ENCODE data around the gene SERINC4.
"Not testable (repeated sequence)": the region's sequence is repeated elsewhere in the genome, so short reads cannot be mapped to it uniquely, and the experiment has no call there.

Gene SERINC4

DNA sequence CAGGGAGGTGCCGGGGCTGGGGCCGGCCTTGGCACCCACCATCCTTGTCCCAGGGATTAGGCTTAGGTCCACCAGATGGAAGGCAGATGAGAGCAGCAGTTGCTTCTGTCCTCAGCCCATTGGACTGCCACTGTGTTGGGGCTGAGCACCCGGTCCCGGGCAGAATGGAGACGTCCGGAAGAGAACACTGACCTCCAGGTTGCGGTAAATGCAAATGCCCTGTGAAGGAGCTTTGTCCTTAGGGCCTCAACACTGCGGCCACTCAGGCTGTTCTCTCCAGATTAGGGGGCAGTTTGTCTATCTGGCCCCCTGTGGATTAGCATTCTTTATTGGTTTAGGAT is at the start of gene SERINC4:
Gene SERINC4 (minus strand): TSS at position 276 of the 341 bp plus-strand sequence. CDS start 234 bp downstream, at position 42.
- DNase-seq = no peak

DNA sequence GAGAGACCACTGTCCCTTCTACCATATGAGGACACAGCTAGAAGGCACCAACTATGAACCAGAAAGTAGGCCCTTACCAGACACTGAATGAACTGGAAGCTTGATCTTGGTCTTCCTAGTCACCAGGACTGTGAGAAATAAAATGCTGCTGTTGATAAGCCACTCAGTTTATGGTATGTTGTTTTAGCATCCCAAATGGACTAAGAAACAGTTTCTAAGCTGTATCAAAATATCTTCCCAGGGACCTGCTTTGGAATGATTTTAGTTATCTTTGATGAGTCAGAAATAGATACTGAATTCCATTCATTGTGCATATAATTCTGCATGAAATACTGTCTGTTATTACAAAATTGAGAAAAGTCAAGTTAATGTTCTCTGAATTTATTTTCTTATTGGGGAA is 45.4 kb upstream of the SERINC4 start:
- no peak for DNase-seq

DNA sequence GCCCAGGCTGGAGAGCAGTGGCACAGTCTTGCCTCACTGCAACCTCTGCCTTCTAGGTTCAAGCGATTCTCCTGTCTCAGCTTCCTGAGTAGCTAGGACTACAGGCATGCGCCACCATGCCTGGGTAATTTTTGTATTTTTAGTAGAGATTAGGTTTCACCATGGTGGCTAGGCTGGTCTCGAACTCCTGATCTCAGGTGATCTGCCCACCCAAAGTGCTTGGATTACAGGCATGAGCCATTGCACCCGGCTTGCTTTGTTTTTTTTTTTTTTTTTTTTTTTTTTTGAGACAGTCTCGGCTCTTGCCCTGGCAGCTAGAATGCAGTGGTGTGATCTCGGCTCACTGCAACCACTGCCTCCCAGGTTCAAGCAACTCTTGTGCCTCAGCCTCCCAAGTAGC is 32.5 kb upstream of the SERINC4 start:
- DNase-seq = not testable (repeated sequence)

DNA sequence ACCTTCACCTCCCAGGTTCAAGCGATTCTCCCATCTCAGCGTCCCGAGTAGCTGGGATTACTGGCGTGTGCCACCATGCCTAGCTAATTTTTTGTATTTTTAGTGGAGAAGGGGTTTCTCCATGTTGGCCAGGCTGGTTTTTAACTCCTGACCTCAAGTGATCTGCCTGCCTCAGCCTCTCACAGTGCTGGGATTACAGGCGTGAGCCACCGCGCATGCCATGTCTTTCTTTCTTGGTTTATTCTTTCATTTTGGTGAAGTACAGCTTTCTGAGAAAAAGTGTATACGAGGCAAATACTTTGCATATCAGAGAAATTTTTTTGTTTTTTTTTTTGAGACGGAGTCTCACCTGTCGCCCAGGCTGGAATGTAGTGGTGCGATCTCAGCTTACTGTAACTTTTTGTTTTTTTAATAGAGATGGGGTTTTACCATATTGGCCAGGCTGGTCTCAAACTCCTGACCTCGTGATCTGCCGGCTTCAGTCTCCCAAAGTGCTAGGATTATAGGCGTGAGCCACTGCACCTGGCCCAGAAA is 31.6 kb upstream of the SERINC4 start:
- not testable (repeated sequence) for DNase-seq

DNA sequence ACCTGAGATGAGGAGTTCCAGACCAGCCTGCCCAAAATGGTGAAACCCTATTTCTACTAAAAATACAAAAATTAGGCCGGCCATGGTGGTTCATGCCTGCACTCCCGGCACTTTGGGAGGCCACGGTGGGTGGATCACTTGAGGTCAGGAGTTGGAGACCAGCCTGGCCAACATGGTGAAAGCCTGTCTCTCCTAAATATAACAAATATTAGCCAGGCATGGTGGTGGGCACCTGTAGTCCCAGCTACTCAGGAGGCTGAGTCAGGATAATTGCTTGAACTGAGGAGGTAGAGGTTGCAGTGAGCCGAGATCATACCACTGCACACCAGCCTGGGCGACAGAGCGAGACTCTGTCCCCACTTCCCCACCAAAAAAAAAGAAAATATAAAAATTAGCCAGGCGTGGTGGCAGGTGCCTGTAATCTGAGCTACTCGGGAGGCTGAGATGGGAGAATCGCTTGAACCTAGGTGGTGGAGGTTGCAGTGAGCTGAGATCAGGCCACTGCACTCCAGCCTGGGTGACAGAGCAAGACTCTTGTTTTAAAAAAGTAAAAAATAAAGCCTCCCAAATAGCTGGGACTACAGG is 30.8 kb upstream of the SERINC4 start:
- not testable (repeated sequence) for DNase-seq

DNA sequence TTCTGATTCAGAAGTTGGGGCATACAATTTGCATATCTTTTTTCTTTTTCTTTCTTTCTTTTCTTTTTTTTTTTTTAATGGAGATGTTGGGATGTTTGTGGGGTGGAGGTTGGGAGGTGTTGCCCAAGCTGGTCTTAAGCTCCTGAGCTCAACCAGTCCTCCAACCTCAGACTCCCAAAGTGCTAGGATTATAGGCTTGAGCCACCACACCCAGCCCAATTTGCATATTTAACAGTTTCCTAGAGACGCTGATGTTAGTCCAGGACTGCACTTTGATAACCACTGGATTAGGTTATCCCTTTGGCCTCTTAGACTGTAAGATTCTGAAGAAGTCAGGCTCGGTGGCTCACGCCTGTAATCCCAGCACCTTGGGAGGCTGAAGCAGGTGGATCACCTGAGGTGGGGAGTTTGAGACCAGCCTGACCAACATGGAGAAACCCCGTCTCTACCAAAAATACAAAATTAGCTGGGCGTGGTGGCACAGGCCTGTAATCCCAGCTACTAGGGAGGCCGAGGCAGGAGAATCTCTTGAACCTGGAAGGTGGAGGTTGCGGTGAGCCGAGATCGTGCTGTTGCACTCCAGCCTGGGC is 30.0 kb upstream of the SERINC4 start:
- DNase-seq = not testable (repeated sequence)

DNA sequence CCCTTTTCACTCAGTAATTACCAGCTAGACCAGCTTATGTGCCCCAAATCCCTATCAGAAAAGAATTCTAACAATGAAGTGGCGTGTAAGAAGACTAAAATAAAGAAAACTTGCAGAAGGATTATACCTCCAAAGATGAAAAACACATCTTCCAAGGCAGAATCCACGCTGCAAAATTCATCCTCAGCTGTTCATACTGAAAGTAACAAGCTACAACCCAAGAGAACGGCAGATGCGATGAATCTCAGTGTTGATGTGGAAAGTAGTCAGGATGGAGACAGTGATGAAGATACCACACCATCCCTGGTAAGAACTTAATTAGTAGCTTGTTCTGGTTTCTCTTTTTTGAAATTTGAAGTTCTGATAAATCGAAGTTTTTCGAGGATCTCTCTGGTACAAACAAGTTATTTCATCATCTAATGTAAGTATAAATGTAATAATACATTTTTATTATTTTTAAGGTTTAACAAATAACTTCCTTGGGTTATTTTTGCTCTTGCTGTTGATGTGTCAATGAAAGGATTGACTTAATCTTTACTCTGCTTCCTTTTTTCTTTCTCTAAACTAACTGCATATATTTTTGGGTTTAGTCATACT is 28.1 kb upstream of the SERINC4 start:
- DNase-seq = peak; percentile 20 to 35

DNA sequence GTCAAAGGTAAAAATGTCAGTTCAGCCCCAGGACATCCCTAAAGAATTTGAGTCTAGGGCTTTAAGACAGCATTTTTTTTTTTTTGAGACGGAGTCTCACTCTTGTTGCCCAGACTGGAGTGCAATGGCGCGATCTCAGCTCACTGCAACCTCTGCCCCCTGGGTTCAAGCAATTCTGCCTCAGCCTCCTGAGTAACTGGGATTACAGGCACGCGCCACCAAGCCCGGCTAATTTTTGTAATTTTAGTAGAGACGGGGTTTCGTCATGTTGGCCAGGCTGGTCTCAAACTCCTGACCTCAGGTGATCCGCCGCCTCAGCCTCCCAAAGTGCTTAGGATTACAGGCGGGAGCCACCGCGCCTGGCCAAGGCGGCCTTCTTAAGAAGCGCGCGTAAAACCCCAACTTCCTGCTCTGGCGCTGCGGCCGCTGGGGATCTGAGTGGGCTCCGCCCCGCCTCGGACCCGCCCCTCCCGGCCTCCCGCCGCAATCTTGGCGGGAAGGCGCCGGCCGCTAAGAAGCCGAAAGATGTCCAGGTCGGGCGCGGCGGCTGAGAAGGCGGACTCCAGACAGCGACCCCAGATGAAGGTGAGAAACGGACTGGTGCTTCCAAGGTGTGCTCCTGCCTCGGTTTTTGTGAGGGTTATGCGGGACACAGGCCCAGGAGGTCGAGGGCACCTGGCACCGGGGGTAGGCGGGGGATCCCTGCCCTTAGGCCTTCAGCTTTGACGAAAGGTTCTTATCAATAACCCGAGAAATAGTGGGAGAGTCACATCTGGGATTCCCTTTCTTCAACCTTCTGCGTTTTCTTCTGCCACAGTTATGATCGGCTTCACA is 26.7 kb upstream of the SERINC4 start, which contains the start of gene WDR76:
Gene WDR76 (plus strand): TSS at position 495 of the 834 bp plus-strand sequence. CDS start 31 bp downstream, at position 526.
- peak; percentile 77 to 88 for DNase-seq

DNA sequence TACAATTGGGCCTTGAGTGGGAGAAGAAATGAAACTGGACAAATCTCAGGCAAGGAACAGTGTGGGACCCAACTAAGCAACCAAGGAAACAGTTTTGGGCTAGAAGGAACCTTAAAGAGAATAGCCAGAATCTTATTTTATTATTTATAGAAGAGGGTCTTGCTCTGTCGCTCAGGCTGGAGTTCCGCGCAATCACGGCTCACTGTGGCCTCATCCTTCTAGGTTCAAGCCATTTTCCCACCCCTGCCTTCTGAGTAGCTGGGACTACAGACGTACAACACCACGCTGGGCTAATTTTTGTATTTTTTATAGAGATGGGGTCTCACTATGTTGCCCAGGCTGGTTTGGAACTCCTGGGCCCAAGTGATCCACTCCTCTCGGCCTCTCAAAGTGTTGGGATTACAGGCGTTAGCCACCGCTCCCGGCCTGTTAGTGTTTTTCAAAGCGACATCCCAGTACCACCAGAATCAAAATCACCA is 26.0 kb upstream of the SERINC4 start:
- no peak for DNase-seq

DNA sequence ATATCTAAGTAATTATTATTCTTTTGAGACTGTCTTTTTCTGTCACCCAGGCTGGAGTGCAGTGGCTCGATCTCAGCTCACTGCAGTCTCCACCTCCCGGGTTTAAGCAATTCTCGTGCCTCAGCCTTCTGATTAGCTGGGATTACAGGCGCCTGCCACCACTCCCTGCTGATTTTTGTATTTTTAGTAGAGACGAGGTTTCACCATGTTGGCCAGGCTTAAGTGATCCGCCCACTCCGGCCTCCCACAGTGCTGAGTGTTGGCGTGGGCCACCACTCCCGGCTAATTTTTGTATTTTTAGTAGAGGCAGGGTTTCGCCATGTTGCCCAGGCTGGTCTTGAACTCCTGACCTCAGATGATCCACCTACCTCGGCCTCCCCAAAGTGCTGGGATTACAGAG is 25.3 kb upstream of the SERINC4 start:
- DNase-seq = not testable (repeated sequence)

DNA sequence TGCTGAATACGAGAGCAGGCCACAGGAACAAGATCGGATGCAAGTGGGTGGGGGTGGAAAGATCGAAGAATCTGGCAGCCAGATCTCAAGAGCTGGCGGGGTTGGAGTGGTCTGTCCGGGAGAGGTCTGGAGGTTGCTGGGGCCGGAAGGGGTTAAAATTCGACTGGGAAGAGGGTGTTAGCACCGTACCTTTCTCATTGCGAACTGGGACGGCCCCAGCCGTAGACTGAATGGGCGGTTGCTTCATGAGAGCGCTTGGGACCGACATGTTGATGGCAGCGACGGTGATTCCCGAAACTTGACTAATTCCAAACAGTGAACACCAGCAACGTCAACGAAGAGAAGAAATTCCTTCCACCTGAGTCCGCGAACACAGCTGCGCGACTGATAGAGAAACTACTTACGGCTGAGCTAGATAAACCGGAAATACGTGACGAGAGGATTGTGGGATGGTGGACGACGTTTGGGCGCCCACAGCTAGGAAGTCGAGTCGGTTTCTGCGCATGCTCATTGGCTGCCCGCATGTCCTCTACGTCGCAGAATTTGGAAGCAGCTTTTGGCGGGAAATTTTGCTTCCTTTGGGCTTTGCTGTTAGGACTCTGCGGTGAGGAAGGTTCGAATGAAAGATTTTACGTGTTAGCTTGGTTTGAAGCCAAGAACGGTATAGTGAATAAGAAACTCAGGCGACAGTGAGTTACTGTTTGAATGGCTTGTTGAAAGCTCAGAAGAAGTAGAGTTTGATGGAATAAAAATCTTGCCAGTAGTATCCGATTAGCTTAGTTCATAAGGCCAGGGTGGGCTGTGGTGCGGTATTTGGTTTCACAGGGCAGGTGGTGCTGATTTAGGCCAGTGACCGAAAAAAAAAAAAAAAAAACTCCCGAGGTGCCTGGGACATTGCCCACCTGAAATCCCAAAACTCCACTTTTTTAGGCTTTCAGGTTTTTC is 24.6 kb upstream of the SERINC4 start, which contains the start of gene MFAP1:
Gene MFAP1 (minus strand): TSS at position 389 of the 945 bp plus-strand sequence. CDS start 121 bp downstream, at position 268.
- DNase-seq = peak; percentile 90 to 91

DNA sequence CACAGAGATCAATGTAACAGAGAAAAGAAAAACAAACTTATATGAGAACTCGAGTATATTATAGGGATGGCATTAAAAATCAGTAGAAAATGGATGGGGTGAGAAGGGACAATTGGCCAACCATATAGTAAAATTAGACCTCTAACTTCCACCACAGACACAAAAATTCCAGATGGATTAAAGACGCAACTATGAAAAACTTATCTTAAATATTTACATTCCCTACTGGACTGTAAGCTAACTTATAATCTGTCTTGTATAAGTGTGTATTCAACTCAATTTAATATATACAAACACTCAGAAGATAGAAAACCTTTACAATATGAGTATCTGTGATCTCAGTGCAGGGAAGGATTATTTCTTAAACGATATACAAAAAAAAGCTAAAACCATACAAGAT is 21.5 kb upstream of the SERINC4 start:
- DNase-seq = no peak

DNA sequence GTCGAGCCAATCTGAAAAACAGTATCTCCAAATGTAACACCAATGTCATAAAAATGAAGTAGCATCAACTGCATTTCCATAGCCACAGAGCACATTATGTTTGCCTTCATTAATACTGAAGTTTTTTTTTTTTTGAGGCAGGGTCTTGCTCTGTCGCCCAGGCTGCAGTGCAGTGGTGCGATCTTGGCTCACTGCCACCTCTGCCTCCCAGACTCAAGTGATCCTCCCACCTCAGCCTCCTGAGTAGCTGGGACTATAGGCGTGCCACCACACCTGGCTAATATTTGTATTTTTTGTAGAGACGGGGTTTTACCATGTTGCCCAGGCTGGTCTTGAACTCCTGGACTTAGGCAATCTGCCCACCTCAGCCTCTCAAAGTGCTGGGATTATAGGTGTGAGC is 15.0 kb upstream of the SERINC4 start:
- not testable (repeated sequence) for DNase-seq

DNA sequence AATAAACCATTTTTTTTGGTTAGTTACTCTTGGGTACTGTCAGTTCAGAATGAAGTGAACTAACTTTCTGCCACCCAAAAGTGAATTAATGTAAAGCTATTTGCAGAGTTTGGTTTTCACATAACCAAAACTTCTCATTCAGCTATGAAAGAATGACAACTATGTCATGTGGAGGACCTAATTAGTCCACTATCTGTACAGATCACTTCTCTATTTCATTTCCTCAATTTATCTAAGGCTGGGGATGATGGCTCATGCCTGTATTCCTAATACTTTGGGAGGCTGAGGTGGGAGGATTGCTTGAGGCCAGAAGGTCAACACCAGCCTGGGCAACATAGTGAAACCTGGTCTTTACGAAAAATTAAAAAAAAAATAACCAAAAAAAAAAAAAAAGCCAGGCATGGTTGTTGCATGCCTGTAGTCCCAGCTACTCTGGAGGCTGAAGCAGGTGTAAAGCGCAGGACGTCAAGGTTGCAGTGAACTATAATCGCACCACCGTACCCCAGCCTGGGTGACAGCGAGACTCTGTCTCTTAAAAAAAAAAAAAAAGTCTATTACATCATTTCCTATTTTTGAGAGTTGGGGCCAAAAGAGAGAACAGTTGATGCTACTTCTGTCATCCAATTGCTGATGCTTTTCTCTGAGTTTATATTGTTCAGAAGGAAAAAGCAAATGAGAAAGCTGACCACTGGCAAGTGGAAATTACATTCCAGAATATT is 9.1 kb upstream of the SERINC4 start:
- DNase-seq = no peak

DNA sequence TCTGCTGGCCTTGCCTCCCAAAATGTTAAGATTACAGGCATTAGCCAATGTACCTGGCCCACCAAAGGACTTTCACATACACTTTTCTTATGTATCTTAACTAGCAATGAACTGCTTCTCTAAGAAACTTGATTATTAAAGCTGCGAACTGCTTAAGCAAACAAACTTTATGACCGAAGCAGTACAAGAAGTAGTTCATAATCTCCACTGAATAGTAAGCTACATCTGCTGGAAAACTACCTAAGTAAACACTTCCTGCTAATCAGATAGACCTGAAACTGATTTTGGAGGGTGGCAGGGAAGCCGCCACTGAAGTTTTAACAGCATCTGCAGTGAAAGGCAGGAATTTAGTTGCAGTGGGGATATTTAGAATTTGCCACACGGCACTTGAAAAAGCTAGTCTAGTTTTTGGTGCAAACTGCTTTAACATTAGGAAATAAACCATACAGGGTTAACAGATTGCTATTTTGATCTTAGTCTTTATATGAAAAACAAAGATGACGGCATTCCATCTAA is 8.5 kb upstream of the SERINC4 start:
- DNase-seq = no peak

DNA sequence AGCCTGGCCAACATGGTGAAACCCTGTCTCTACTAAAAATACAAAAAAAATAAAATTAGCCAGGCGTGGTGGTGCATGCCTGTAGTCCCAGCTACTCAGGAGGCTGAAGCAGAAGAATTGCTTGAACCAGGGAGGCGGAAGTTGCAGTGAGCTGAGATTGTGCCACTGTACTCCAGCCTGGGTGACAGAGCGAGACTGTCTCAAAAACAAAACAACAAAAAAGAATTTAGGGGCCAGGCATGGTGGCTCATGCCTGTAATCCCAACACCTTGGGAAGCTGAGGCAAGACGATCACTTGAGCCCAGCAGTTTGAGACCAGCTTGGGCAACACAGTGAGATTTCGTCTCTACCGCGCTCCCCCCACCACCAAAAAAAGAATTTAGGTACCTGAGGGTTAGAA is 2.7 kb upstream of the SERINC4 start:
- DNase-seq = not testable (repeated sequence)

DNA sequence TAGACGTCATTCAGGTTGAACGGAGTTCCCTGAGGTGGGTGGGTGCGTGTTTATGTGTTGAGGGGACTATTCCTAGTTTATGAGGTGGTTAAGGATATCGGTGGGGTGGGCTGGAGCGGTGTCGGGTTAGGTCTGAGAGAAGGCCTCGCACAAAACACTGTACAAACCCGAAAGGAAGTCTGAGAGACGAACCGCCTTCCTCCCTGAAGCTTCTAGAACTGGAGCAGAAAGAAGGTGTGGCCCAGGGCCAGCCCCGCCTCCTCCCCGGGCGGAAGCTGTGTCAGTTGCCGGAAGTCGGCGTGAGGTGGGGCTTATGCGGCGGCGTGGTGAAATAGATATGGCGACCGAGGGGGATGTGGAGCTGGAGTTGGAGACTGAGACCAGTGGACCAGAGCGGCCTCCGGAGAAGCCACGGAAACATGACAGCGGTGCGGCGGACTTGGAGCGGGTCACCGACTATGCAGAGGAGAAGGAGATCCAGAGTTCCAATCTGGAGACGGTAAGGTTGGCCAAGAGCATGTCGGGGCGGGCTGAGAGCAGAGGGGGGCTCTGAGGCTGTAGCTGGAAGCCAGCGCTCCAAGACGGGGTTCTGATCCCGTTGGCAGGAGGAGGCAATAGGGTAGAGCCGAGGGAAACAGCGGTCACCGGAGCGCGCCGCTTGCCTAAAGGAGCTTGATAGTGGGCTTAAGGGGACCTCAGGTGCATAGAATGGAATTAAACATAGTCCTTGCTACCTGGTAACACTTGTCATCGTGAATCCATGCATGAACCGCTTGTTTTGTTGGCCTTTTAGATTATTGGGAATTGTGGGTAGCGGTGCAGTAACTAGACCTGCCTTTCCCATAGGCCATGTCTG is 494 bp upstream of the SERINC4 start, which contains the start of gene HYPK:
Gene HYPK (plus strand): TSS at position 314 of the 856 bp plus-strand sequence. CDS start 24 bp downstream, at position 338.
- DNase-seq = peak; percentile 92 to 94

DNA sequence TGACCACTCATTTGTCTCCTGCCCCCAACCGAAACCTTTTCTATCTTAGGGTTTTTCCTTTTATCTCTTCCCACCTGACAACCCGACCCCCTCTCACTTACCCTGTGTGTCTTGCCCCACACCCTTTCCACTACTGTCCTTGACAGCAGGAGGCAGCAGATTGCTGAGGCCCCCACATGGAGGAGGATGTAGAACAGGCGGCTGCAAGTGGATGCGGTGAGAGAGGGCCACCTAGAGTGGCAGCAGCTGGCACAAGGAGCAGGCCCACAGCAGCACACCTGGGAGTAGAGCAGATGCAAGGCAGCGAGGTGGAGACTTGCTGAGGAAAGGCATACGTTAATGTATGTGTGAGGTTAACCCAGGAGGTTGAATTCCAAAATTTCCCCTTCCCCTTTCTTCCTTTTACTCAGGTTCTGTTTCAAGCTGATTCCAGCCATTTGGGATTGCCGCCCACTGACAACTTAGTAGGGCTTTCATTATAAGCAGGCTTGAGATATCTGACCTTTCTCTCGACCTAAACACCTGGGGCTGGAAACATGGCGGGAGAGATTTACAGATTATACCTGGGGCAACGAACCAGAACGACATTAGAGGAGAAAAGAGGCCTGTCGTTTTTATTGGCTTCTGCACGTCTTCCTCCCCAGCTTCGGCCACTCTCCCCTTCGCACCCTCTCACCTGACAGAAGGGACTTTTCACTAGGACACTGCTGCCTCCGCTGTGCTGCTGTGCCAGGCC is 643 bp downstream of the SERINC4 start:
- DNase-seq = peak in 1 of 2 donors; percentile 8

DNA sequence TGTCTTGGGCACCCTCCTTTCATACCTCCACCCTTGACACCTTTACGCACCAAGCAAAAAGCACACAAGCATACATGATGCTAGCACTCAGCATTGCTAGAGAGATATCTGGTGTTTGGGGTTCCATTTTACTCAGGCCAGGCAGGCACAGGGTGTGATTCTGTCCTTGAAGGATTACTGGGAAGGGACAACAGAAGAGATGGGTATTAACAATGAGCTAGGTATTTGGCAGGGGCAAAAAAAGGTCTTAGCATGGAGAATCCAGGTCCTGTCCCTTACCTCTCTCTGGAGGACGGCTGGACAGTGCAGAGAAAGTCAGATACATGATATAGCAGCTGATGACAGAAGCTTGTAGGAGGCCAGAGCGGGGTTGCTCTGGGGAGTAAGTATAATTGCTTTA is 3.5 kb downstream of the SERINC4 start:
- DNase-seq = no peak

All from stimulated activated CD4-positive, alpha-beta T cell treated with anti-CD3 and anti-CD28 coated beads, Interleukin-2, amount 100 ng/mL, for 24 hours (primary cell).